ENCODE measurements around the gene CERT1.
"Not testable (repeated sequence)": the region's sequence is repeated elsewhere in the genome, so short reads cannot be mapped to it uniquely, and the experiment has no call there.

The CERT1 gene

DNA sequence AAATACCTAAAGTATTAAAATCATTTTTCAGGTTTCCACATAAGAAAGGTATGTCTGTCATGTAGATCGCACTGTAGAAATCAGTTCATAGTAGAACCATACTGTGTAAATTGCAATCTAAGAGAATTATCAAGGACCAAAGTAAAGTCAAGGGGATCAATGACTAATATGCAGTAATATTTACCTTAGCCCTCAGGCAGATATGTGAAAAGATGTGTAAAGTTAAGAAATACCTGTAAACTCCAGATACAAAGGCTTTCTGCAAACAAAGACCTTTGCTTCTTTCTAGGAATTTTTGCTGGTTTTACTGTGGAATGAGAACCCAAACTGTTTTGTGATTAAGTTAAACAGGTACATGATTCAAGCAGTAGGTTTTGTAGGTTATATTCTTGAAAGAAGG lies 11.8 kb upstream of the CERT1 start:
- no peak for DNase-seq (ENCODE audit: low read depth in 2 of 2)

DNA sequence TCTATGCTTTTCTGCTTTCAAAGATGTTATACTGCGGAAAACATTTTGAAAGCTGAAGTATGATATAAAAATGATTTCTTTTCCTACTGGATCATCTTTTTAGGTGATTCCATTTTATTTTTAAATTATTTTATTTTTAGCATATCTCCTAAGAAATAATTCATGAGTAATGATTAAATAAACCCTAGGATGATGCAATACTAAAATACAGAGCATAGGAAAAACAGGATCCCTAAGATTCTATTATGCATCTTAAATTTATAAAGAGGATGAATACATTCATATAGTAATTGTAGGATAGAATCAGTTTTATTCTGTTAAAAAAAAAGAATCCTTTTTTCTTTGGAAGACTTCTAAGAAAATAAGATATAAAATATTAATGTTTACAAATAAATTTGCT lies 11.1 kb upstream of the CERT1 start:
- DNase-seq (ENCODE audit: low read depth in 2 of 2), result no peak

- no peak for DNase-seq (ENCODE audit: low read depth in 2 of 2)
Measured at GRCh38 chr5:75522025-75522424, 10.6 kb upstream of the CERT1 start.

DNA sequence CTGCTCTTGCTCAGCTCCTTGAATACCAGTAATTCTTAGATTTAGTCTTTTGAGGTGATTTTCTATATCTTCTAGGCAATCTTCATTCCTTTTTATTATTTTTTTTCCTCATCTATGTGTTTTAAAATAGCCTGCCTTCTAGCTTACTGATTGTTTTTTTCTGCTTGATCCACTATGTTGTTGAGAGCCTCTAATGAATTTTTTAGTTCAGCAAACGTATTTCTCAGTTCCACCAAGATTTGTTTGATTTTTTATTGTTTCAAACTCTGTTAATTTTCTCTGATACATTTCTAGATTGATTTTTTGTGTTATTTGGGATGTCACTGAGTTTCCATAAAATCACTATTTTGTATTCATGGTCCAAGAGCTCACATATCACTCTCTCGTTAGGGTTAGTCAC lies 9.8 kb upstream of the CERT1 start:
- no peak for DNase-seq (ENCODE audit: low read depth in 2 of 2)

GRCh38 chr5:75519761-75520160 lies 8.3 kb upstream of the CERT1 start:
- no peak for DNase-seq (ENCODE audit: low read depth in 2 of 2)

GRCh38 chr5:75514323-75514722 lies 2.9 kb upstream of the CERT1 start:
- no peak for DNase-seq (ENCODE audit: low read depth in 2 of 2)

DNA sequence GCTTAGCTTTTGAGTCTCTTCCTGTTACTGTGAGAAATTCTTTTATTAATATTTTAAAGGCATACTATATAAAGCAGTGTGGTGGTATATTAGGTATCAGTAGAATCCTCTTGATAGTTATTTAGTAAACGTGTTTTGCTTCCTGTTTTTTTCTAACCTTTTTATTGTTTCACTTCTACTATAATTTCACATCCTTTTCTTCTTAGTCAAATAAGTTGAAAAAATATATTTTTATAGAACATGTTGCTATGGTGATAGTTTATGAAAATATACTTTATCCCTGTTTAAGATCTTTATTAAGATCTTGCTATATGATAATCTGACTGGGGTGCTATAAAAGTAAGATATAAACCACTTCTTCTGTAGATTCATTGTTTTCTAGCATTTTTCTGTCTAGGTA lies 2.4 kb upstream of the CERT1 start:
- no peak for DNase-seq (ENCODE audit: low read depth in 2 of 2)

- DNase-seq (ENCODE audit: low read depth in 2 of 2), result no peak
Measured at GRCh38 chr5:75512383-75513074, 1.1 kb upstream of the CERT1 start.

- DNase-seq (ENCODE audit: low read depth in 2 of 2), result peak; percentile 1 to 40
Measured at GRCh38 chr5:75510836-75511434, 494 bp downstream of the CERT1 start.

DNA sequence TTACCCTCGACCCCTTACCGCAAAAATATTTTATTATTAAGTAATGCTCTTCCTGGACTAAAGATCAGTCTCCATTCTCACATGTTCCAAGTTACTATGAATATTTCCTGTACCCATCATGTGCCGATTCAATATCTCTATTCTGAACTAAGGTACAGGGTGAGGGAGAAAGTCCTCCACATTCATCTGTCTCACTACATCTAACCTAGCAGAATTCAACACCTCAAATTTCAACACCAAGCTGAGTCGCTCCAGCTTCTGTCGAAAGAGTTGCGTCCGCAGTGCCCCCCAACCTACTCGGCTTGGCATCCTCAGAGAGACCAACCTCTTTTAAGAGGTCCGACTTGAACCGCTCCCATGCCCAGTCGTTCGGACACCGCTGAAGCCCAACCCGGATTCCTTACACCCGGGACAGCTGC lies 1.0 kb downstream of the CERT1 start:
- DNase-seq (ENCODE audit: low read depth in 2 of 2), result peak in 1 of 2 donors; percentile 3

DNA sequence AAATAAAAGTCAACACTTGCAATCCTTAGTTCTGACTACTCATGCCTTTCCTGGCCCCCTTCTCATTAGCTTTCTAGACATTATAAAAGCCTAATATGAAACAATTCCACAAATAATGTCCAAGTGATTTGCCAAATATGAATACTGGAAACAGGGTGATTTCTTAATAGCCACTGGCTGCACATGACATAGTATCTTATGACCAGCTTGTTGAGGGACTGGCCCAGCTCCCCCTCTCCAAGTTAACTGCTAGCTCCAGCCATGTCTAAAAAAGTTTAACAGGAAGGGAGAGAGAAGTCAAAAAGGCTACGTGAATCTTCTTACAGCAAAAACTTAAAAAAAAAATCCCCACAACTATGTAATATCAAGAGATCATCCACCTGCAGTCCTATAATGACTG lies 1.5 kb downstream of the CERT1 start:
- no peak for DNase-seq (ENCODE audit: low read depth in 2 of 2)

DNA sequence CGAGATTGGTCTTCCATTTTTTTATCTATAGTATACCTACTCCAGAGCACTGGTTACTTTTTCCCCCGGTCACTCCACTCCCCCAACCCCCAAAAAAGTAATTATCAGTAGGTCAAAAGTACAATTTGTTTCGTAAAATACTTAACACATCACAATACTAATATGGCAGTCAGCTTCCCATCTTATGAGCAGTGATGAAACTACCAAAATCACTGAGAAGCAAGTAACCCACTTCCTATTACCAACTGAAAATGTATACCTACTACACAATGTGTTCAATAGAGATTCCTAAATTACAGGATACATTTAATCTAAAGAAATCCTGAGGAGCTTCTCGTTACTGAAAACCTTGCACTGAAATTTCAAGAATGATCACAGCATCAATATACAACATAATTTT lies 1.9 kb downstream of the CERT1 start:
- no peak for DNase-seq (ENCODE audit: low read depth in 2 of 2)

DNA sequence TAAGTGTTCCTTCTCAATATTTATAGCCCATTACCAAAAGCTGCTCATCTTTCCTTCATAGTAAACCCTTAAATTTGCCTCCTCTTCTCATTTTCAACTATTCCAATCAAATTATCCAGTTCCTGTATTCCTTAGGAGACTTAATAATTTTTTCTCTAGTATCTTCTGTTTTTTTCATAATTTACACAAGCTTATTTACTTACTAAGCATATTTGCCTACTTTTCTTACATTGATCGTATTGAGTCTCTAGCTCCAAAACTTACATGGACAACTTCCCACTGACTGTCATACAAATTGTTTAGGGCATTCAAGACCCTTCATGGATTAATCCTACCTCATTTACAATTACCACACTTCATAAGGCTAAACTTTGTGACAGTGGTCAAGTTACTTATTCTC lies 3.6 kb downstream of the CERT1 start:
- DNase-seq (ENCODE audit: low read depth in 2 of 2), result no peak

GRCh38 chr5:75505112-75505511 lies 6.3 kb downstream of the CERT1 start:
- not testable (repeated sequence) for DNase-seq (ENCODE audit: low read depth in 2 of 2)

DNA sequence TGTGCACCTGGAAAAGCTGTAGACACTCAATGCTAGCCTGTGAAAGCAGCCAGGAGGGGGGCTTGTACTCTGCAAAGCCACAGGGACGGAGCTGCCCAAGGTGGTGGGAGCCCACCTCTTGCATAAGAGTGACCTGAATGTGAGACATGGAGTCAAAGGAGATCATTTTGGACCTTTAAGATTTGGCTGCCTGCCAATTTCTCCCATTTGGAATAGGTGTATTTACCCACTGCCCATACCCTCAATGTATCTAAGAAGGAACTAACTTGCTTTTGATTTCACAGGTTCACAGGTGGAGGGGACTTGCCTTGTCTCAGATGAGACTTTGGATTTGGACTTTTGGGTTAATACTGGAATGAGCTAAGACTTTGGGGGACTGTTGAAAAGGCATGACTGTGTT lies 12.6 kb downstream of the CERT1 start:
- DNase-seq (ENCODE audit: low read depth in 2 of 2), result not testable (repeated sequence)

- DNase-seq (ENCODE audit: low read depth in 2 of 2), result no peak
Measured at GRCh38 chr5:75498208-75498777, 13.1 kb downstream of the CERT1 start.

DNA sequence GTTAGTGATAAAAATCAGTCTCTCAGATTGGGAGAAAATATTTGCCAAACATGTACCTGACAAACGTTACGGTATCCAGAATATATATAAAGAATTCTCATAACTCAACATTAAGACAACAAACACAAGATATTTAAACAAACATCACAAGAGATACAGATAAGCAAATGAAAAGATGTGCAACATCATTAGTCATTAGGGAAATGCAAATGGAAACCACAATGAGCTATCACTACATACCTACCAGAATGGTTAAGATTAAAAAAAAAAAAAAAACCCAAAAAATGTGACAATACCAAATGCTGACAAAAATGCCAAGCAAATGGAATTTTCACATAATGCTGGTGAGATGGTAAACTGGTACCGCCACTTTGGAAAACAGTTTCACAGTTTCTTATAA lies 15.4 kb downstream of the CERT1 start:
- DNase-seq (ENCODE audit: low read depth in 2 of 2), result no peak

GRCh38 chr5:75491621-75492020 lies 19.8 kb downstream of the CERT1 start:
- DNase-seq (ENCODE audit: low read depth in 2 of 2), result no peak

DNA sequence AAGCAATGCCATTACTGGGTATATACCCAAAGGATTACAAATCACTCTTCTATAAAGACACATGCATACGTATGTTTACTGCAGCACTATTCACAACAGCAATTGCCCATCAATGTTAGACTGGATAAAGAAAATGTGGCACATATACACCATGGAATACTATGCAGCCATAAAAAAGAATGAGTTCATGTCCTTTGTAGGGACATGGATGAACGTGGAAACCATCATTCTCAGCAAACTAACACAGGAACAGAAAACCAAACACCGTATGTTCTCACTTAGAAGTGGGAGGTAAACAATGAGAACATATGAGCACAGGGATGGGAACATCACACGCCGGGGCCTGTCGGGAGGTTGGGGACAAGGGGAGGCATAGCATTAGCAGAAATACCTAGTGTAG lies 21.6 kb downstream of the CERT1 start:
- not testable (repeated sequence) for DNase-seq (ENCODE audit: low read depth in 2 of 2)

GRCh38 chr5:75484605-75485004 lies 26.8 kb downstream of the CERT1 start:
- no peak for DNase-seq (ENCODE audit: low read depth in 2 of 2)

DNA sequence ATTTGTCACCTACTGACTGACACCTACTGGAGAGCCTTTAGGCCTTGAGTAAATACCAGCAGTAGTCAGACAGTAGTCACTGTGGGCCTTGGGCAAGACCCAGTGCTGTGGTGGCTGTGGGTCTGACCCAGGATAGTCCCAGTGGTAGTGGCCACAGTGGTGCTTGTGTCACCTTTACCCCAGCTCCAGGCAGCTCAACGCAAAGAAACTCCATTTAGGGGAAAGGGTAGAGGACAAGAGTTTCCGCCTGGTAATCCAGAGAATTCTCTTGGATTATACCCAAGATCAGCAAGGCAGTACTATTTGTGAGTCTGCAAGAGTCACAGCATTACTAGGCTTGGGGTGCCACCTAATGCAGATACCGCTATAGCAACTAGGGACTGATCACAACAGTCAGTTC lies 28.9 kb downstream of the CERT1 start:
- DNase-seq (ENCODE audit: low read depth in 2 of 2), result no peak

DNA sequence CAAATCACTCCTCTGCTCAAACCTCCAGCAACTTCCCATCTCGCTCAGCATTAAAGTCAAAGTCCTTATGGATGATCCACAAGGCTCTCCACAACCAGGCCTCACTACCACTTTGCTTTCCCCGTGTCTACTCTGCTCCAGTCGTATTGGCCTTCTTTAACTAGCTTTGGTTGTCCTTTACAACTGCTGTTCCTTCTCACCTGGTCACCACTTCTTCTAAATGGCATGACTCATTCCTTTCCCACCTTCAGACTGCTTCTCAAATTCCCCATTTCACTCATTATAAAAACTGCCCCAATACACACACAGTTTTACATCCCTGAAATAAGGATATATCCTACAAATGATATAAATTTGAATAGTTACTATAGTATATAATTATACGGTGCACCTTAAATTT lies 30.4 kb downstream of the CERT1 start:
- DNase-seq (ENCODE audit: low read depth in 2 of 2), result no peak

- DNase-seq (ENCODE audit: low read depth in 2 of 2), result no peak
Measured at GRCh38 chr5:75475364-75475763, 36.1 kb downstream of the CERT1 start.

DNA sequence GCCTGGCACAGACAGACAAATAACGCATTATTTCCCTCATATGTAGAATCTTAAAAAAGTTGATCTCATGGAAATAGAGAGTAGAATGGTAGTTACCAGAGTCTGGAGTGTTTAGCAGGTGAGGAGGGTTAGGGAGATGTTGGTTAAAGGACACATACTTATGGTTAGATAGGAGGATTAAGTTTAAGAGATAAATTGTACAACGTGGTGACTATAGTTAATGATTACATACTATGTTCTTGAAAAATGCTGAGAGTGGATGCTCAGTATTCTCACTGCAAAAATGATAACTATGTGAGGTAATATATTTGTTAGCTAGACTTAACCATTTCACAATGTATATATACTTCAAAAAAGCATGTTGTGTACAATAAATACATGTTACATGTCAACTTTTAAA lies 38.0 kb downstream of the CERT1 start:
- DNase-seq (ENCODE audit: low read depth in 2 of 2), result no peak
